M059J (cell line): ENCODE measurements around the gene LDLRAD3. TPM values are rescaled to one million over a fixed set of nuclear protein-coding genes. Genes with fewer than 3 reads are reported as not detected.
"Not testable (repeated sequence)": the region's sequence is repeated elsewhere in the genome, so short reads cannot be mapped to it uniquely, and the experiment has no call there.

Source experiments
- DNase-seq: peaks from one replicate; pipeline ENCODE4 v3.0.0-alpha.2; 2012; ENCODE audit warnings: low read depth
- total RNA-seq: library from RNA; depleted of rRNA; stranded (reverse); fragments of >200 nt; shearing (Covaris generic); gene quantifications from 2 replicates; pipeline ENCODE4 v1.2.3, GENCODE V29; 2014; rRNA removed

The LDLRAD3 gene
- total RNA-seq, result 6.8 and 12.1 TPM in 2 replicates

GRCh38 chr11:35943713-35944502 is at the start of gene LDLRAD3:
TSS of gene LDLRAD3 (plus strand) at chr11:35944062. CDS start at chr11:35944099, 37 bp downstream.
- DNase-seq, result peak; percentile 79

GRCh38 chr11:35897019-35897418 is 46.8 kb upstream of the LDLRAD3 start:
- DNase-seq, result no peak

DNA sequence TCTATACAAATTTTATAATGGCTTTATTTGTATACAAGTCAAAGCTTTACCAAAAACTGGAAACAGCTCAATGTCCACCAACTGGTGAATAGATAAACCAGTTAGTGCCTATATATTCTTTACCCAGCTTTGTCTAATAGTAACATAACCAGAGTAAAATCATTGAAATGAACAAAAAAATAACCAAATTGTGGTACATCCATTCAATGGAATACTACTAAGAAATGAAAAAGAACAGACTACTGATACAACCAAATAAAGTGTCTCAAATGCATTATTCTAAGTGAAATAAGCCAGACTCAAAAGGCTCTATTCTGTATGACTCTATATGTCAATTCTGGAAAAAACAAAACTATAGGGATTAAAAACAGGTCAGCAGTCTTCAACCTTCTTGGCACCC is 40.9 kb upstream of the LDLRAD3 start:
- DNase-seq, result no peak

GRCh38 chr11:35905646-35906276 is 38.1 kb upstream of the LDLRAD3 start:
- DNase-seq, result peak; percentile 13

DNA sequence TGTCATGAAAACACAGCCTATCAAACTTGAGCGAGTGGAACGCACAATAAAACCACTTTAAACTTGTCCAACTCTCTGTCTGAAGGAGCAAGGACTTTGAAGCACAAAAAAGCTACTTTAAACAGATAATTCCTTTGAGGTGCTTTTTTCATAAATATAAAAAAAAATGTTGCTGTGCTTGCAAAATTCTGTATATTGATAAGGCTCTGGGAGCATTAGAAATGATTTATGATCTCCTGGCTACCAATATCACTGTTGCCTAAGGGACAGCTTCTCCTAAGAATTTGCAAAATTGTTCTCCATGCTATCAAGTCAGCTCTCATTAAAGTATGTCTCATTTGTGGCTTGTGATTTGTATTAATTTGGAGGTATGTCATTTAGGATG is 37.6 kb upstream of the LDLRAD3 start:
- no peak for DNase-seq

DNA sequence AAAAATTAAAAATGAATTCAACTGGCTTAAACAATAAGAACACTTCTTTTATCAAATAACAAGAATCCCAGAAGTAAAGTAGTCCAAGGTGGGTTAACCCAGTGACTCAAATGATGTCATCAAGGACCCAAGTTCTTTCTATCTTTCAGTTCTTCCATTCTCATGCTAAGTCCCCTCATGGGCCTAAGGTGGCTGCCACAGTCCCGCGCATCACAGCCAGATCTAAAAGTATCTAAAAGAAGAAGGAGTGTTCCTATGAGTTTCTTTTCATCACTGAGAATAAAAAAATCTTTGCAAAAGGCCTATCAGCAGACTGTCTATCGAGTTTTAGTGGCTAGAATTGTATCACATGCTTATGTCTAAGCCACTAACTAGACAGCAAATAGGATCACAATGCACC is 37.2 kb upstream of the LDLRAD3 start:
- no peak for DNase-seq

DNA sequence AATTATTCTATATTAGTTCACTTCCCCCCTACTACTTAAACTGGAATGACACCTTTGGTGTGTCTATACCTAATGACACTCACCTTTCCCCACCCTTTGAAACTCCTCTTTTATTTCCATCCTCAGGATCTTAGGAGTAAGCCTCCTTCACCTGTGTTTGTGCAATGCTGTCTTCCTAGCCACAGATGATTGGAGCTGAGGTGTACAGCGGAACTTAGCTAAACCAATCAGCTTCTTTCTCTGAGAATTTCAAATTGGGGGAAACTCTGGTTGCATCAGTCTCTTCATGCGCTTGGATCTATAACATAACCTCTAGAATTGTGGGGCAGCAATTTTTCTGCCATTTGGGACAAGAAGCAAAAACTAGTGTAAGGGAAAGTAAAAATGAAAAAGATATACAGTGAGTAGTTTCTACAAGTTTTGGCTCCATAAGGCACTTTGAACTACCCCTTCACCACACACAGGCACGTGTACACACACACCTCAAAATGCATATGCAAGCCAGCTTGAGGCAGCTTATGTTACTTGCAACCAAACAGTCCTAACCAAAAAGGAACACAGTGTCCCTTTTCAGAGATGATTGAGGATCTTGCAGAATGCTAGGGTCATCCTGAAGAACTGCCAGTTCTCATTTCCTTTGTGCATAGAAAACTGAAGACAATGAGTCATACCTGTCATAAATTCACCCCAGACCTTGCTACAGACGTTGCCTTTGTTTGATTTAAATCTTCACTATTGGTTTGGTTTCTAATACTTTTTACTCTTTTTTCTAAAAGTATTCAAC is 36.0 kb upstream of the LDLRAD3 start:
- DNase-seq, result peak; percentile 87

- not testable (repeated sequence) for DNase-seq
These were observed 35.5 kb upstream of the LDLRAD3 start for GRCh38 chr11:35908432-35908771.

DNA sequence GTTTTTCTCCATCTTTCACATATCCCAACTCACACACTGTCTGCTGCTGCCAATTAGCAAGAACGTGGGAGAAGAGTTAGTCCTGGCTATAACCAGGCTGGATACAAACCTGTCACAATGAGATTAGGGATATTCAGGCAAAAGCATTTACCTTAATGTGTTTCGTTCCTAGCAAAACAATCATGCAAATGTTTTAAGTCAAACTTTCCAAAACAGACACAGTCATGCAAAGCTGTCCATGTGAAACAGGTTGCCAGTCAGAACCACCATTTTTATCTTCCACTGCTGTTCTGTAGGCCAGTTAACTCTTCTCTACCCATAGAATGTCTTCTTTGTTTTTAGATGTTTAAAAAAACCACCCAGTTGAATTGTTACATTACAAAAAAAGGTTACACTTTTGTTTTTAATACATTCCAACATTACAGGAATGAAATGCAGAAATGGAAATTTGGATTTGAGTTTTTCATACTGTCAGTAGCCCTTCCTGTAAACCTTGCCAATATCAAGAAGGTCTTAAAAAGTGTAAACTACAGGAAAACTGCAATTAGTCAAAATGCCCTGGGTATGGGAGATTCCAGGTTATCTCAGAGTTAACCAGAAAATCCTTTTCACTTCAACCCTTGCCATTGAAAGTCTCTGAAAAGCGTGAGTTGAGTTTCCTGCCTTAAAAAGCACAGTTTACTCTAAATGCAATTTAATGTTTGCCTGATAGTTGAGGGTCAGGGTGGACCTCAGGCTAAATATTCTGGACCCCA is 34.2 kb upstream of the LDLRAD3 start:
- DNase-seq, result no peak

DNA sequence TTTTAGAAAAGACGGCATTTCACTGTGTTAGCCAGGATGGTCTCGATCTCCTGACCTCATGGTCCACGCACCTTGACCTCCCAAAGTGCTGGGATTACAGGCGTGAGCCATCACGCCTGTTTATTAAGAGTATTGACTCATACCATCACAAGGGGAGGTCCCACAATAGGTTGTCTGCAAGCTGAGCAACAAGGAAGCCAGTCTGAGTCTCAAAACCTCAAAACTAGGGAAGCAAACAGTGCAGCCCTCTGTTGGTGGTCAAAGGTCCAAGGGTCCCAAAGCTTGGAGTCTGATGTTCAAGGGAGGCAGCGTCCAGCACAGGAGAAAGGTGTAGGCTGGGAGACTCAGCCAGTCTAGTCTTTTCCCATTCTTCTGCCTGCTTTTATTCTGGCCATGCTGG is 32.8 kb upstream of the LDLRAD3 start:
- peak; percentile 29 for DNase-seq

DNA sequence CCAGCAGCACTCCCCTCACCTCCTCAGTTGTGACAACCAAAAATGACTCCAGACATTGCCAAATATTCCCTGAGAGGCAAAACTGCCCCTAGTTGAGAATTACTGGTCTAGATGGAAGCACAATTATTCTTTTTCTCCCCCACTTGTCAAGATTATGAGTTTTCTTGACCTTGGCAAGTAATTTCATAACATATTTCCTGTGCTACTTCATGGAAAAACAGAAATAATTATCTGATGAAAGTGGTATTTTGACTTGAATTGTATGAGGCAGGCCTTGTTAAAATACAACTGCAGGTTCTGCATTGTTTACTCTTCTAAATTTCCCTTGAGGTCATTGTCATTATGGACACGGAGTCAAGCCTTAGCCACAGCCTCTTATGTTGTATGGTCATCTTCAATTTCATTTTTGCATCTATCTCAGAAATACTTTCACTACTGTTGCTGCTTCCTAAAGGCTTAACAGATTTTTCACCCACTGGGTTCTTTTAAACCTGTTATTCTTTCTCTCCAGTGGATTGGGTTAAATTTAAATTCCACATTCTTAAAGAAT is 32.2 kb upstream of the LDLRAD3 start:
- no peak for DNase-seq

- not testable (repeated sequence) for DNase-seq
These were observed 31.4 kb upstream of the LDLRAD3 start for GRCh38 chr11:35912436-35912835.

GRCh38 chr11:35912883-35913624 is 30.8 kb upstream of the LDLRAD3 start:
- no peak for DNase-seq

DNA sequence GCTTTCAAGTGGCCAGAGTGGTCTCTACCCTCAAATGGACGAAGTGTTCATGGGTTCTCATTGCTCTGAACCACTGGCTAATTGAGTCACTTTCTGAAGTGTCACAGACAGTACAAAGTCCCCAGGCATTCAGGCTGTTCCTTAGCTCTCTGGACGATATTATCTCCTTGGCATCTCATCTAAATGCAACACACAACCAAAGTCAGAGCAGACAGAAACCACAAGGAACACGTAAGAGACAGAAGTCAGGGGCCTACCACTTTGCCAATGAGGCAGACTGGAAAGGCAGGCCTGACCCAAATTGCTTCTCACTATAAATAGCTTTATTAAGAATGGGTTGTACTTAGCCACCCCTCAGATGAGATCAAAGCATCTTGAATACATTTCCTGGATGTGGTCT is 29.0 kb upstream of the LDLRAD3 start:
- peak; percentile 59 for DNase-seq

- no peak for DNase-seq
These were observed 27.6 kb upstream of the LDLRAD3 start for GRCh38 chr11:35916270-35916669.

GRCh38 chr11:35917676-35918075 is 26.2 kb upstream of the LDLRAD3 start:
- DNase-seq, result no peak

DNA sequence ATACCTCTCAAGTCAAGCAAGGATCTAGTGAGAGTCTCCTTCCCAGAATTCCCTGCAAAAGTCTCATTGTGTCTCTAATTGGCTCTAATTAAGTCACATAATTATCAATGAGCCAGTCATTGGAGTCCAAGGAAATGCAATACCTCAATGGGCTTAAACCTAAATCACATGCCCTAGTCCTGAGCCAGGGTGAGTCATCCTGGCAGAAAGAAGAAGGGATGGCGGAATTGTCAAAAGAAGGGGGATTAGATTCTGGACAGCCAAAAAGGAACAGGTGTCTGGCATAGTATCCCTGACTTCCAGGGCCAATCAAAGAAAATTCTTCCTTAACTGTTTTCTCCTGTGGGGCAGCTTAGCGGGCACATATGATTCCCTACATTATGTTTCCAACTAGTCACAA is 25.1 kb upstream of the LDLRAD3 start:
- DNase-seq, result peak; percentile 12

DNA sequence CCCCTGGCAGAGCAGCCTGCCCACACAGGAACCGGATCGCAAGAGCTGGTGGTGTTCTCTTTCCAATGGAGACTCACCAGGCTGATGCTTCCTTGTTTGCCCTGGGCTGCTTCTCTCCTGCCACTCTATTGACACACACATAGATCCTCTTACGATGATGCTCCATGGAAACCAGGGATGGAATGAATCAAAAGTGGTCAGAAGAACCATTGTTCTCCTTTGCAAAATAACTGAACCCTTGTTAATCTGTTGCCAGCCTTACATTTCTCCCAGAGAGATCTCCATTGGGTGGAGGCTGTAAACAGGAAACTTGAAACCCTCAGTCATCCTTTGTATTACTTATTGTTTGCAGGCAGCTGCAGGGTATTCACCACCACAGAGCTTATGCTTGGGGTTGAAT is 24.6 kb upstream of the LDLRAD3 start:
- DNase-seq, result peak; percentile 71

- DNase-seq, result no peak
These were observed 20.4 kb upstream of the LDLRAD3 start for GRCh38 chr11:35923452-35923851.

DNA sequence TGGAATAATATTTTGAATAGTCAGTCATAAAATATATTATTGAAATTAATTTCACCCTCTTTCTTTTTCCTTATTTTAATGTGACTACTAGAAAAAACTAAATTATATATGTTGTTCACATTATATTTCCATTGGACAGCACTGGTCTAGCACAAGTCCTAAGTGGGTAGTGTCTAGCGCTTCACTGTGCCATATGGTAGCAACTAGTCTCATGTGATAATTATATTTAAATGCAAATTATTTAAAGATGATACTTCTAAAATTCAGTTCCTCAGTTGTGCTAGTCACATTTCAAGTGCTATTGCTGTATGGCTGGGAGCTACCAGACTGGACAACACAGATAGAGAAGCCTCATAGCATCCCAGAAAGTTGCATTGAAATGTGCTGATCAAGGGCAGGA is 19.1 kb upstream of the LDLRAD3 start:
- no peak for DNase-seq

DNA sequence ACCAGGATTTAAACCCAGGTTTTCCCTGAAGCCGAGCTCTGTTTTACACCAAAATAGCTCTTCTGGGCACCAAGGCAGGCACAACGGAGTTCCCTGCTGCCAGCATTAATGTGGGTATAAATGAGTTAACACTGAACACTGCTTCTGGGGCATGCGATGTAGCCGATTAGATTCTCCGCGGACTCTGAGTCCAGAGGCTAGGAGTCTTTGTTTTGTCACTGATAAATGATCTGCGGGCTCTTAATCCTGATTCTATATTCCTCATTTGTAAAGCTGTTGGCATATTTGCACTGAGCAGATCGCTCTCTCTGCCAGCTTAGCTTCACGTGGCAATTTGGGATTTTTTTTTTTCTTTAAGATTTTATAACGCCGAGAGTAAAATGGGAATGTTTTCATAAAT is 16.8 kb upstream of the LDLRAD3 start:
- no peak for DNase-seq
